ENCODE results near the gene HRG. TPM values are rescaled to one million over a fixed set of nuclear protein-coding genes. Genes with fewer than 3 reads are reported as not detected.

Gene HRG
- total and polyA plus RNA-seq, 2 of the 8 experiments (the other 6 are each of a cell fraction or from before 2014, with no cell fraction given), result 0.03 to 0.15 TPM

DNA sequence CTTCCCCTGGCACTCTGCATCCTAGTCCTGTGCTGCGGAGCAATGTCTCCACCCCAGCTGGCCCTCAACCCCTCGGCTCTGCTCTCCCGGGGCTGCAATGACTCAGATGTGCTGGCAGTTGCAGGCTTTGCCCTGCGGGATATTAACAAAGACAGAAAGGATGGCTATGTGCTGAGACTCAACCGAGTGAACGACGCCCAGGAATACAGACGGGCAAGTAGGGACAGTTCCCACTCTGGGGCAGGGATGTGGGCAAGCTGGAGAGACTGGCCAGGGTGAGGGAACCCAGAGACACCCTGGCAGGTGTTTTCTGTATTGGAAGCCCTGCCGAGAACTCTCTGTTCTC, 25.4 kb upstream of the HRG start (continued):
- TF ChIP-seq SAP30 (IDR thresholded peaks at IDR 0.05; ENCODE audit: insufficient read depth, insufficient replicate concordance, low read length) (no peak), YY1 (IDR thresholded peaks at IDR 0.05; ENCODE audit: low read depth, low read length) (no peak)
